ENCODE results near the gene SMCO4. TPM values are rescaled to one million over a fixed set of nuclear protein-coding genes. Genes with fewer than 3 reads are reported as not detected.

Gene SMCO4
- total RNA-seq, 4 donors from 2014 or later = 3.1 to 18.1 (median 10.2) TPM

DNA sequence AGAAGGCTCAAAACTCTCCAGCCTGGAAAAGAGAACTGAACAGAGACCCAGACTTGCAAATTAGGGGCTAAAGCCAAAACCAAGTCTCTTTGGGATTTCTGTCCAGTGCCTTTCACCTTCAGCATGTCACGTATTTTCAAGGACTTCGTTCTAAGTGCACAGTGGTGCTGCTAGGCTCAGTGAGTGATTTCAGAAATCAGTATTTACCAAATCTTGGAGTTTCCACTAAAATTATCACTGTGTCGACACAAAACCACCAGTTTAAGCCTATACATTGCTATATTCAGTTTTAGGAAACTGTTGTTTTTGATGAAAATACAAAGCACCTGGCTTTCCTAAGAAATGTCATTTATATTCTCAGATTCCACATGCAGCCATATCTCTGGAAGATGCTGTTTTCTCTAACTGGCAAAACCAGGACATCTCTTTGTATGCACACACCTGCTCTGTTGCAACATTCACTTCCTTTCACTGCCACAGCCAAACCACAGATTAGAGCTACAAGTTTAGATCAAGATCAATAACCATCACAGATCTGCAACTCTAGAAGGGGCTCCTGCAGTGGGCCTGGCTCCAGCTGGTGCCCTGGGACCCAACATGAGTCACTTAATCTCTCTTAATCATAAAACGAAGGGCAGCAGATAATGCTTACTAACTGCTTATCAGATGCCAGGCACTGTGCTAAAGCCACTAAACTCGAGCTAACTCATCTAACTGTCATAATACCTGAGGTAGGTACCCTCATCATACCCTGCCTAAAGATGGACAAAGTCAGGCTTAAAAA, 22.3 kb downstream of the SMCO4 start:
- TF ChIP-seq POLR2A (IDR thresholded peaks at IDR 0.05) = no peak
- TF ChIP-seq, protein P1, sequence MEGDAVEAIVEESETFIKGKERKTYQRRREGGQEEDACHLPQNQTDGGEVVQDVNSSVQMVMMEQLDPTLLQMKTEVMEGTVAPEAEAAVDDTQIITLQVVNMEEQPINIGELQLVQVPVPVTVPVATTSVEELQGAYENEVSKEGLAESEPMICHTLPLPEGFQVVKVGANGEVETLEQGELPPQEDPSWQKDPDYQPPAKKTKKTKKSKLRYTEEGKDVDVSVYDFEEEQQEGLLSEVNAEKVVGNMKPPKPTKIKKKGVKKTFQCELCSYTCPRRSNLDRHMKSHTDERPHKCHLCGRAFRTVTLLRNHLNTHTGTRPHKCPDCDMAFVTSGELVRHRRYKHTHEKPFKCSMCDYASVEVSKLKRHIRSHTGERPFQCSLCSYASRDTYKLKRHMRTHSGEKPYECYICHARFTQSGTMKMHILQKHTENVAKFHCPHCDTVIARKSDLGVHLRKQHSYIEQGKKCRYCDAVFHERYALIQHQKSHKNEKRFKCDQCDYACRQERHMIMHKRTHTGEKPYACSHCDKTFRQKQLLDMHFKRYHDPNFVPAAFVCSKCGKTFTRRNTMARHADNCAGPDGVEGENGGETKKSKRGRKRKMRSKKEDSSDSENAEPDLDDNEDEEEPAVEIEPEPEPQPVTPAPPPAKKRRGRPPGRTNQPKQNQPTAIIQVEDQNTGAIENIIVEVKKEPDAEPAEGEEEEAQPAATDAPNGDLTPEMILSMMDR (IDR thresholded peaks at IDR 0.05 in 4 of 5, conservative IDR thresholded peaks at IDR 0.05 in 1 of 5) = no peak
- Histone ChIP-seq H3K4me3 (no peak overlapping the region), H3K4me1 (peaks cover 13 to 15% of the 10 kb centered on the region in 2 donors), H3K36me3 (no peaks in the 10 kb centered on the region), H3K27me3 (no peaks in the 10 kb centered on the region), H3K9me3 (no peaks in the 10 kb centered on the region), H3K27ac (no peak overlapping the region)
- ATAC-seq = no peak
- intact Hi-C loops (cut with DNase I; ENCODE audit: low total_unique reads) = loop anchor here (10.0 kb wide), 1 partner anchor 224 kb away; the partner anchor contains the start of genes C11orf54 and TAF1D
- DNase-seq = no peak
- in situ Hi-C loops (cut with MboI; ENCODE audit: low sequenced_read_pairs in 4 of 4) = no loop called here

GRCh38 chr11:93519179-93519578, 24.0 kb downstream of the SMCO4 start:
- Histone ChIP-seq H3K27ac (no peak overlapping the region), H3K4me1 (peaks cover 0 to 6% of the 10 kb centered on the region in 2 donors), H3K27me3 (no peaks in the 10 kb centered on the region), H3K9me3 (no peaks in the 10 kb centered on the region), H3K36me3 (no peaks in the 10 kb centered on the region), H3K4me3 (no peak overlapping the region)
- in situ Hi-C loops (cut with MboI; ENCODE audit: low sequenced_read_pairs in 4 of 4) = no loop called here
- ATAC-seq (no peak), DNase-seq (no peak)
- intact Hi-C loops (cut with DNase I; ENCODE audit: low total_unique reads) = no loop called here
- TF ChIP-seq, protein P1 (IDR thresholded peaks at IDR 0.05 in 4 of 5, conservative IDR thresholded peaks at IDR 0.05 in 1 of 5) = no peak
- TF ChIP-seq POLR2A (IDR thresholded peaks at IDR 0.05) = no peak

GRCh38 chr11:93518081-93518480, 25.1 kb downstream of the SMCO4 start:
- H3K4me1 ChIP-seq = peaks cover 0 to 6% of the 10 kb centered on the region in 2 donors
- H3K27me3 ChIP-seq = no peaks in the 10 kb centered on the region
- intact Hi-C loops (cut with DNase I; ENCODE audit: low total_unique reads) = no loop called here
- TF ChIP-seq, protein P1 (IDR thresholded peaks at IDR 0.05 in 4 of 5, conservative IDR thresholded peaks at IDR 0.05 in 1 of 5) = no peak
- TF ChIP-seq POLR2A (IDR thresholded peaks at IDR 0.05) = no peak
- in situ Hi-C loops (cut with MboI; ENCODE audit: low sequenced_read_pairs in 4 of 4) = no loop called here
- H3K27ac ChIP-seq = no peak overlapping the region
- no peak for DNase-seq
- ATAC-seq = no peak
- no peaks in the 10 kb centered on the region for H3K36me3 ChIP-seq
- no peaks in the 10 kb centered on the region for H3K9me3 ChIP-seq
- no peak overlapping the region for H3K4me3 ChIP-seq

GRCh38 chr11:93517611-93518010, 25.6 kb downstream of the SMCO4 start:
- H3K27ac ChIP-seq = no peak overlapping the region
- H3K4me1 ChIP-seq = peaks cover 0 to 6% of the 10 kb centered on the region in 2 donors
- intact Hi-C loops (cut with DNase I; ENCODE audit: low total_unique reads) (no loop called here), in situ Hi-C loops (cut with MboI; ENCODE audit: low sequenced_read_pairs in 4 of 4) (no loop called here)
- DNase-seq (no peak), ATAC-seq (no peak)
- H3K4me3 ChIP-seq = no peak overlapping the region
- H3K9me3 ChIP-seq = no peaks in the 10 kb centered on the region
- TF ChIP-seq, protein P1 (IDR thresholded peaks at IDR 0.05 in 4 of 5, conservative IDR thresholded peaks at IDR 0.05 in 1 of 5) = no peak
- TF ChIP-seq POLR2A (IDR thresholded peaks at IDR 0.05) = no peak
- H3K27me3 ChIP-seq = no peaks in the 10 kb centered on the region
- no peaks in the 10 kb centered on the region for H3K36me3 ChIP-seq
